SIG-M5 treated with dmso at 0.1 percent for 504 hours (cell line): Measurements from ENCODE around the gene ABTB2.

ENCODE experiments used
- DNase-seq: peaks from one replicate; lab custom pipeline; 2025; ENCODE audit not compliant: unreplicated experiment; lab: John Stamatoyannopoulos, UW

ABTB2 gene

GRCh38 chr11:34363363-34364084 lies 5.7 kb upstream of the ABTB2 start:
- DNase-seq: no peak

GRCh38 chr11:34360046-34360445 lies 2.2 kb upstream of the ABTB2 start:
- no peak for DNase-seq

GRCh38 chr11:34359548-34359891 lies 1.7 kb upstream of the ABTB2 start:
- DNase-seq: no peak

GRCh38 chr11:34358728-34359547 lies 1.1 kb upstream of the ABTB2 start:
- DNase-seq: peak; percentile 82

- DNase-seq: peak; percentile 51
These were observed 483 bp upstream of the ABTB2 start for GRCh38 chr11:34358258-34358727.

GRCh38 chr11:34356913-34357700 lies 703 bp downstream of the ABTB2 start:
- DNase-seq: peak; percentile 24

- DNase-seq: no peak
These were observed 1.3 kb downstream of the ABTB2 start for GRCh38 chr11:34356576-34356912.

GRCh38 chr11:34356130-34356529 lies 1.7 kb downstream of the ABTB2 start:
- no peak for DNase-seq

GRCh38 chr11:34355726-34356125 lies 2.1 kb downstream of the ABTB2 start:
- DNase-seq: no peak

GRCh38 chr11:34354782-34355181 lies 3.0 kb downstream of the ABTB2 start:
- DNase-seq: no peak

- DNase-seq: no peak
These were observed 3.9 kb downstream of the ABTB2 start for GRCh38 chr11:34353881-34354280.

GRCh38 chr11:34351687-34352469 lies 5.9 kb downstream of the ABTB2 start:
- no peak for DNase-seq

- DNase-seq: no peak
These were observed 6.8 kb downstream of the ABTB2 start for GRCh38 chr11:34351051-34351450.

GRCh38 chr11:34349882-34350281 lies 7.9 kb downstream of the ABTB2 start:
- no peak for DNase-seq

GRCh38 chr11:34348919-34349318 lies 8.9 kb downstream of the ABTB2 start:
- no peak for DNase-seq

- DNase-seq: no peak
These were observed 9.7 kb downstream of the ABTB2 start for GRCh38 chr11:34348096-34348495.

- no peak for DNase-seq
These were observed 11.3 kb downstream of the ABTB2 start for GRCh38 chr11:34346551-34346950.

GRCh38 chr11:34345991-34346480 lies 11.8 kb downstream of the ABTB2 start:
- DNase-seq: no peak

GRCh38 chr11:34345540-34345876 lies 12.3 kb downstream of the ABTB2 start:
- no peak for DNase-seq

- no peak for DNase-seq
These were observed 12.9 kb downstream of the ABTB2 start for GRCh38 chr11:34344768-34345539.
